Sigmoid colon (tissue), 7 donors: ENCODE data around the gene CFAP97D2. TPM values are rescaled to one million over a fixed set of nuclear protein-coding genes. Genes with fewer than 3 reads are reported as not detected.
"Not testable (repeated sequence)": the region's sequence is repeated elsewhere in the genome, so short reads cannot be mapped to it uniquely, and the experiment has no call there.

ENCODE experiments used
- DNase-seq: peaks from one replicate; pipeline ENCODE4 v3.0.0-alpha.2; 2019
- H3K27ac ChIP-seq, 4 donors: fragments of 200-600 bp; sonication (generic); one replicate each; pipeline ENCODE4 v1.5.1; 2016 to 2019; ENCODE audit warnings: mild to moderate bottlenecking in 1 of 4
- H3K27me3 ChIP-seq, 3 donors: fragments of 200-600 bp; sonication (generic); one replicate each; pipeline ENCODE4 v1.5.1; 2019; ENCODE audit warnings: mild to moderate bottlenecking in 1 of 3
- H3K36me3 ChIP-seq, 4 donors: fragments of 200-600 bp; sonication (generic); one replicate each; pipeline ENCODE4 v1.5.1; 2016 to 2019
- H3K4me1 ChIP-seq, 4 donors: fragments of 200-600 bp; sonication (generic); one replicate each; pipeline ENCODE4 v1.5.1; 2017 to 2019
- H3K4me3 ChIP-seq, 4 donors: fragments of 200-600 bp; sonication (generic); one replicate each; pipeline ENCODE4 v1.5.1; 2017 to 2019; ENCODE audit warnings: mild to moderate bottlenecking in 2 of 4, moderate library complexity in 1 of 4
- H3K9me3 ChIP-seq, 4 donors: fragments of 200-600 bp in 3 of 4; sonication (generic) in 3 of 4; one replicate each; pipeline versions ENCODE4 v1.5.1 to v1.6.1; 2013 to 2019
- EP300 ChIP-seq, 4 donors: sonication (generic); formaldehyde crosslinking; IDR thresholded peaks; one replicate each; pipeline ENCODE4 v1.6.1; 2017; ENCODE audit warnings: antibody characterized with exemption in 4 of 4
- POLR2A ChIP-seq, 2 donors: fragments of 450-650 bp; IDR thresholded peaks; one replicate each; pipeline ENCODE4 v1.6.1; 2016; ENCODE audit warnings: antibody characterized with exemption in 2 of 2, mild to moderate bottlenecking in 2 of 2, moderate library complexity in 2 of 2
- POLR2AphosphoS5 ChIP-seq, 4 donors: sonication (generic); formaldehyde crosslinking; IDR thresholded peaks; one replicate each; pipeline ENCODE4 v1.6.1; 2017; ENCODE audit warnings: antibody characterized with exemption in 4 of 4
- WGBS, 2 donors: extraction: QIAGEN DNeasy Blood & Tissue Kit; methylation state at CpG; one replicate each; pipeline ENCODE4 v1.1.7; 2013; 5-methylcytosine and 5-hydroxymethylcytosine counted together
- intact Hi-C: fragments of 100-400 bp; cut with DNase I; formaldehyde crosslinking; loops from one replicate; pipeline ENCODE4 v1.15.1; 2023
- polyA plus RNA-seq, 3 donors: library from polyadenylated mRNA; stranded (reverse); fragments of 200-250 nt; gene quantifications; one replicate each; pipeline ENCODE4 v1.2.3, GENCODE V29; 2013
- total RNA-seq, 4 donors: library from RNA; depleted of rRNA; stranded (reverse); fragments of >200 nt; gene quantifications; one replicate each; pipeline ENCODE4 v1.1.0, GENCODE V29; 2016
- TF ChIP-seq, protein P1 (sequence below), 4 experiments: fragments of 450-650 bp in 3 of 4; fragments of 200-600 bp in 1 of 4; IDR thresholded peaks; one replicate each; pipeline ENCODE4 v1.5.1; 2016 to 2019; ENCODE audit warnings: antibody characterized with exemption in 4 of 4, mild to moderate bottlenecking in 3 of 4, moderate library complexity in 2 of 4
- donor health status: healthy with polysubstance abuse.
- donor health status: Bipolar disorder and iron deficiency.
- donor health status: healthy.

CFAP97D2 gene
- total and polyA plus RNA-seq, 7 donors = 0.04 TPM; not detected in 6

- TF ChIP-seq POLR2A (IDR thresholded peaks at IDR 0.05) = no peak
- TF ChIP-seq EP300 (IDR thresholded peaks at IDR 0.05) = no peak
- TF ChIP-seq POLR2AphosphoS5 (IDR thresholded peaks at IDR 0.05) = no peak
- TF ChIP-seq, protein P1, sequence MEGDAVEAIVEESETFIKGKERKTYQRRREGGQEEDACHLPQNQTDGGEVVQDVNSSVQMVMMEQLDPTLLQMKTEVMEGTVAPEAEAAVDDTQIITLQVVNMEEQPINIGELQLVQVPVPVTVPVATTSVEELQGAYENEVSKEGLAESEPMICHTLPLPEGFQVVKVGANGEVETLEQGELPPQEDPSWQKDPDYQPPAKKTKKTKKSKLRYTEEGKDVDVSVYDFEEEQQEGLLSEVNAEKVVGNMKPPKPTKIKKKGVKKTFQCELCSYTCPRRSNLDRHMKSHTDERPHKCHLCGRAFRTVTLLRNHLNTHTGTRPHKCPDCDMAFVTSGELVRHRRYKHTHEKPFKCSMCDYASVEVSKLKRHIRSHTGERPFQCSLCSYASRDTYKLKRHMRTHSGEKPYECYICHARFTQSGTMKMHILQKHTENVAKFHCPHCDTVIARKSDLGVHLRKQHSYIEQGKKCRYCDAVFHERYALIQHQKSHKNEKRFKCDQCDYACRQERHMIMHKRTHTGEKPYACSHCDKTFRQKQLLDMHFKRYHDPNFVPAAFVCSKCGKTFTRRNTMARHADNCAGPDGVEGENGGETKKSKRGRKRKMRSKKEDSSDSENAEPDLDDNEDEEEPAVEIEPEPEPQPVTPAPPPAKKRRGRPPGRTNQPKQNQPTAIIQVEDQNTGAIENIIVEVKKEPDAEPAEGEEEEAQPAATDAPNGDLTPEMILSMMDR (IDR thresholded peaks at IDR 0.05) = no peak
- 86 to 87% methylated on average over 3 of the region's 3 CpGs for WGBS, 2 donors
- H3K4me3 ChIP-seq = no peak overlapping the region
- H3K36me3 ChIP-seq = no peaks in the 10 kb centered on the region
- no peaks in the 10 kb centered on the region for H3K27me3 ChIP-seq
- no peak overlapping the region for H3K27ac ChIP-seq
- no peaks in the 10 kb centered on the region for H3K4me1 ChIP-seq
- DNase-seq = no peak
- H3K9me3 ChIP-seq = peaks cover 0 to 4% (median 1%) of the 10 kb centered on the region in 4 donors
- intact Hi-C loops = no loop called here
Measured at GRCh38 chr13:114173272-114173671, 5.8 kb upstream of the CFAP97D2 start.

DNA sequence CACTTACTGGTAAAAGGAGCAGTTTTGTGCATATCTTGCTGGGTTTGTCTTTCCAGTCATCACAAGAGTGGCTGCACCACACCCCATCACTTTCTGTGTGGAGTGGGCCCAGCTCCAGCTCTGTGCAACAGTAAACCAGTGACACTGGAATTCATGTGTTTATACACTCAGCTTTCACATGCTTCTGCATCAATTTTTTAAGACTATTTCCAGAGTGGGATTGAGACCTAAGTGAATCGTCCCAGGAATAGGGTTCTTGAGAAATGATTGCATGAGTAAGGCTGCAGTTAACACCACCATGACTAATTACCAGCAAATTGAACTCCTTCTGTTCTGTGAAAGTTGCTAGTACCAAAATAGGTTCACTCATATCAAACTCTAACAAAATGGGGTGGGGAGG lies 5.3 kb upstream of the CFAP97D2 start:
- no peak for DNase-seq
- intact Hi-C loops = no loop called here
- Histone ChIP-seq H3K4me3 (no peak overlapping the region), H3K36me3 (no peaks in the 10 kb centered on the region), H3K9me3 (peaks cover 0 to 4% (median 1%) of the 10 kb centered on the region in 4 donors), H3K27me3 (no peaks in the 10 kb centered on the region), H3K27ac (no peak overlapping the region), H3K4me1 (no peaks in the 10 kb centered on the region)
- WGBS, 2 donors = 72 to 79% methylated on average over 1 of the region's 1 CpG
- TF ChIP-seq POLR2A (IDR thresholded peaks at IDR 0.05) = no peak
- no peak for TF ChIP-seq EP300 (IDR thresholded peaks at IDR 0.05)
- no peak for TF ChIP-seq POLR2AphosphoS5 (IDR thresholded peaks at IDR 0.05)
- TF ChIP-seq, protein P1 (IDR thresholded peaks at IDR 0.05) = no peak

DNA sequence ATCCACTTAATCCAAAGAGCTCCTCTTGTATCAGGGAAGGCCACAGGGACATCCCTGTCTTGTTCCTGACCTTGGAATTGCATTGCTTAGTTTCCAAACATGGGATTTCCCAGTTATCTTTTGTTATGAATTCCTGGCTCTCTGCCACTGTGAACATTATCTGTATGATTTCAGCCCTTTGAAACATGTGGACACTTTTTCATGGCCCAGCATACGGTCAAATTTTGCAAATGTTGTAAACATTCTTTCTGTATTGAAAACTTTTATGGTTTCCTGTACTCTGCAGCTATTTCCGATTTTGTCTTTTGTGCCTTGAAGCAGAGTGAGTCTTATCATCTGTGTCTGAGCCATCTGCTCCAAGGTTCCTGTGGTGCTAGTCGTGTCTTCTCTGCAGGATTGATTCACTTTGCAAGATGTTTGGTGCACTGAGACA lies 4.5 kb upstream of the CFAP97D2 start:
- 59 to 61% methylated on average over 3 of the region's 3 CpGs for WGBS, 2 donors
- Histone ChIP-seq H3K9me3 (peaks cover 0 to 4% (median 1%) of the 10 kb centered on the region in 4 donors), H3K27ac (no peak overlapping the region), H3K4me3 (no peak overlapping the region), H3K36me3 (no peaks in the 10 kb centered on the region), H3K4me1 (no peaks in the 10 kb centered on the region), H3K27me3 (no peaks in the 10 kb centered on the region)
- TF ChIP-seq POLR2AphosphoS5 (IDR thresholded peaks at IDR 0.05) (no peak), EP300 (IDR thresholded peaks at IDR 0.05) (no peak), POLR2A (IDR thresholded peaks at IDR 0.05) (no peak)
- TF ChIP-seq, protein P1 (IDR thresholded peaks at IDR 0.05) = no peak
- no peak for DNase-seq
- intact Hi-C loops = no loop called here

GRCh38 chr13:114176359-114176902 lies 2.6 kb upstream of the CFAP97D2 start:
- H3K27me3 ChIP-seq, intact Hi-C loops, DNase-seq, H3K9me3 ChIP-seq, H3K27ac ChIP-seq, H3K36me3 ChIP-seq, H3K4me3 ChIP-seq, H3K4me1 ChIP-seq: not testable (repeated sequence)
- 88% methylated on average over 14 of the region's 14 CpGs for WGBS, 2 donors

DNA sequence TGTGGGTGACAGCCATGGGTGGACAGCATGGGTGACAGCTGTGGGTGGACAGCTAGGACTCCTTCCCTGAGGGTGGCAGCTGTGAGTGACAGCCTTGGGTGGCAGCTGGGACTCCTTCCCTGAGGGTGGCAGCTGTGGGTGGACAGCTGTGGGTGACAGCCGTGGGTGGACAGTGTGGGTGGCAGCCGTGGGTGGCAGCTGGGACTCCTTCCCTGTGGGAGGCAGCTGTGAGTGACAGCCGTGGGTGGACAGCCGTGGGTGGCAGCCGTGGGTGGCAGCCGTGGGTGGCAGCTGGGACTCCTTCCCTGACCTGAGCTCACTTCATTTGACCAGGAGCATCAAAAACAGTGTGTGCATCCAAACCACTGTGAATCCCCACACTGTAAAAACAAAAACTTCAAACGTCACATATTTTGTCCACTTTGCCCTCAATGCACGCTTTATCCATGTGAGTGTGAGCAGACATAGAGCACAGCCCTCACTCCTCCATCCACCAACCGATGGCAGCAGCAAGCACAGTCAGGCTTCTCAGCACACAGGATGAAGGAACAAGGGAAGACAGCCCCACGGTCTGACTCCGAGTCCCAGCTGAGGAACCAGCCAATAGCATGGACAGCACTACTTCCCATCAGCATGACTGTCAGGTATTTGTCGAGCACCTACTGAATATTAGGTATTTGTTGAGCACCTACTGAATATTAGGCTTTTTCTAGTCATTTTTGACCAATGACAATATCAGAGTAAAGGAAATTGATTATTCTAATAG lies 1.6 kb upstream of the CFAP97D2 start:
- H3K4me1 ChIP-seq = no peaks in the 10 kb centered on the region
- WGBS, 2 donors = 54 to 67% methylated on average over 12 of the region's 12 CpGs
- intact Hi-C loops = no loop called here
- H3K36me3 ChIP-seq = no peaks in the 10 kb centered on the region
- DNase-seq = no peak
- H3K4me3 ChIP-seq = no peak overlapping the region
- no peak overlapping the region for H3K27ac ChIP-seq
- peaks cover 0 to 4% (median 1%) of the 10 kb centered on the region in 4 donors for H3K9me3 ChIP-seq
- peaks cover 0 to 7% (median 0%) of the 10 kb centered on the region in 3 donors for H3K27me3 ChIP-seq
- TF ChIP-seq POLR2A (IDR thresholded peaks at IDR 0.05) = no peak
- no peak for TF ChIP-seq POLR2AphosphoS5 (IDR thresholded peaks at IDR 0.05)
- TF ChIP-seq, protein P1 (IDR thresholded peaks at IDR 0.05) = no peak
- no peak for TF ChIP-seq EP300 (IDR thresholded peaks at IDR 0.05)
